Measurements from ENCODE around the gene AGPAT4.

DNA sequence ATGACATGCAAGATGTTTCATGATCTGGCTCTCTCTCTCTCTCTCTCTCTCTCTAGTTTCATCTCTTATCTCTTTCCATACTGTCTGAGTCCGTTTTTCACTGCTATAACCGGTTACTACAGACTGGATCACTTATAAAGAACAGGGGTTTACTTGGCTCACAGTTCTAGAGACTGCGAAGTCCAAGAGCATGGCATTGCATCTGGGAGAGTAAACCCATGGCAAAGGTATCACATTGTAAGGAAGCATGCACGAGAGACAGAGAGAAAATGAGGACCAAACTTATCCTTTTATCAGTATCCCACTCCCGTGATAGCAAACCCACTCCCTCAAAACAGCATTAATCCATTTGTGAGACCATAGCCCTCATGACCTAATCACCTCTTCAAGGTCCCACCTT, 7.2 kb upstream of the AGPAT4 start:
- TF ChIP-seq, protein P1, sequence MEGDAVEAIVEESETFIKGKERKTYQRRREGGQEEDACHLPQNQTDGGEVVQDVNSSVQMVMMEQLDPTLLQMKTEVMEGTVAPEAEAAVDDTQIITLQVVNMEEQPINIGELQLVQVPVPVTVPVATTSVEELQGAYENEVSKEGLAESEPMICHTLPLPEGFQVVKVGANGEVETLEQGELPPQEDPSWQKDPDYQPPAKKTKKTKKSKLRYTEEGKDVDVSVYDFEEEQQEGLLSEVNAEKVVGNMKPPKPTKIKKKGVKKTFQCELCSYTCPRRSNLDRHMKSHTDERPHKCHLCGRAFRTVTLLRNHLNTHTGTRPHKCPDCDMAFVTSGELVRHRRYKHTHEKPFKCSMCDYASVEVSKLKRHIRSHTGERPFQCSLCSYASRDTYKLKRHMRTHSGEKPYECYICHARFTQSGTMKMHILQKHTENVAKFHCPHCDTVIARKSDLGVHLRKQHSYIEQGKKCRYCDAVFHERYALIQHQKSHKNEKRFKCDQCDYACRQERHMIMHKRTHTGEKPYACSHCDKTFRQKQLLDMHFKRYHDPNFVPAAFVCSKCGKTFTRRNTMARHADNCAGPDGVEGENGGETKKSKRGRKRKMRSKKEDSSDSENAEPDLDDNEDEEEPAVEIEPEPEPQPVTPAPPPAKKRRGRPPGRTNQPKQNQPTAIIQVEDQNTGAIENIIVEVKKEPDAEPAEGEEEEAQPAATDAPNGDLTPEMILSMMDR (IDR thresholded peaks at IDR 0.05; ENCODE audit: low read depth, low read length) = no peak
- TF ChIP-seq, protein P2, sequence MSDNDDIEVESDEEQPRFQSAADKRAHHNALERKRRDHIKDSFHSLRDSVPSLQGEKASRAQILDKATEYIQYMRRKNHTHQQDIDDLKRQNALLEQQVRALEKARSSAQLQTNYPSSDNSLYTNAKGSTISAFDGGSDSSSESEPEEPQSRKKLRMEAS (IDR thresholded peaks at IDR 0.05; ENCODE audit: low read depth, low read length) = no peak

All from NB4 (cell line).